Lower leg skin (tissue), 3 donors: ENCODE measurements around the gene SERPINB10.

Experiments
- POLR2A ChIP-seq, 2 donors: fragments of 450-650 bp; IDR thresholded peaks; one replicate each; pipeline ENCODE4 v1.6.1; 2016 to 2017; ENCODE audit warnings: antibody characterized with exemption in 2 of 2, mild to moderate bottlenecking in 1 of 2, moderate library complexity in 1 of 2
- TF ChIP-seq, protein P1 (sequence below), 3 donors: fragments of 450-650 bp; IDR thresholded peaks; one replicate each; pipeline ENCODE4 v1.5.1; 2016; ENCODE audit warnings: antibody characterized with exemption in 3 of 3, mild to moderate bottlenecking in 3 of 3, moderate library complexity in 2 of 3

DNA sequence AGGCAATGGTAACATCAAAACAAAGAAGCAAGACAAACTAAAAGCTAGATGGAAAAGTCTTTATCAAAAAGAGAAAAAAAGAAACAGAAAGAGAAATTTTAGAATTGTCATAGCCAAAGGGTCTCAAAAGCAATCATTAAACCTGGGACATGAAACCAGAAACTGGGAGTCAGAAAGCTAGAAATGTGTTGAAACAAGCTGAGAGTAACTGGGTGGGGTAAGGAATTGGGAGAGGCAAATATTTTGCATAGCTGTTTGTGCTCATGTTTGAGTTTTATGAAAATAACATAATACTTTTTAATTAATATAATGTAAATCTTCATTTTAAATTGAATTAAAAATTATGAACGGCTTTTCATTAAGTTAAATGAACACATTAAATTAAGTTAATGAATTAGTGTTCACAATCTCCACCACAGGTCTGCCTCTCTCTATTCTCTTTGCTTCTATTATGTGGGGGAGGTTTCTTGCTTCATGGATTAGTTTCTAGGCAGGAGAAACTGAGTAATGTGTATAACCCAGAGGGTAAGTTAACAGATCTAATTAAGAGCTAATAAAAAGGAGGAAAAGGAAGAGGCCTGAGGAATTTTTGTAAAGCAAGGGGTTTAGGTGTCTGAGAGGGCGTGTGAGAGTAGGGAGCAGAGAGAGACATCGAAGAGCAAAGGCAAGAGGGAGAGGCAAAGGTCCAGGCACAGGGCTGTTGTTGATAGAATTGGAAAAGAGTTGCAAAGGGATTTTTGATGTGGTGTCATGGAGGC lies 40.2 kb upstream of the SERPINB10 start:
- TF ChIP-seq, protein P1, sequence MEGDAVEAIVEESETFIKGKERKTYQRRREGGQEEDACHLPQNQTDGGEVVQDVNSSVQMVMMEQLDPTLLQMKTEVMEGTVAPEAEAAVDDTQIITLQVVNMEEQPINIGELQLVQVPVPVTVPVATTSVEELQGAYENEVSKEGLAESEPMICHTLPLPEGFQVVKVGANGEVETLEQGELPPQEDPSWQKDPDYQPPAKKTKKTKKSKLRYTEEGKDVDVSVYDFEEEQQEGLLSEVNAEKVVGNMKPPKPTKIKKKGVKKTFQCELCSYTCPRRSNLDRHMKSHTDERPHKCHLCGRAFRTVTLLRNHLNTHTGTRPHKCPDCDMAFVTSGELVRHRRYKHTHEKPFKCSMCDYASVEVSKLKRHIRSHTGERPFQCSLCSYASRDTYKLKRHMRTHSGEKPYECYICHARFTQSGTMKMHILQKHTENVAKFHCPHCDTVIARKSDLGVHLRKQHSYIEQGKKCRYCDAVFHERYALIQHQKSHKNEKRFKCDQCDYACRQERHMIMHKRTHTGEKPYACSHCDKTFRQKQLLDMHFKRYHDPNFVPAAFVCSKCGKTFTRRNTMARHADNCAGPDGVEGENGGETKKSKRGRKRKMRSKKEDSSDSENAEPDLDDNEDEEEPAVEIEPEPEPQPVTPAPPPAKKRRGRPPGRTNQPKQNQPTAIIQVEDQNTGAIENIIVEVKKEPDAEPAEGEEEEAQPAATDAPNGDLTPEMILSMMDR (IDR thresholded peaks at IDR 0.05), result no peak
- no peak for TF ChIP-seq POLR2A (IDR thresholded peaks at IDR 0.05)
